SK-N-SH treated with all-trans-retinoic acid at 6 μM for 48 hours (cell line): Measurements from ENCODE around the gene MAGI3.

Experiments
- ATAC-seq: fragments of 200-7000 bp; cut with Tn5 transposase; 3 replicates; pipeline ENCODE4 v1.9.1; 2020; ENCODE audit warnings: mild to moderate bottlenecking, moderate library complexity
- ARNTL ChIP-seq: fragments of 450-650 bp; formaldehyde crosslinking; IDR thresholded peaks from 2 replicates; pipeline ENCODE4 v1.5.0; 2020; ENCODE audit warnings: low read depth, mild to moderate bottlenecking, moderate library complexity, borderline replicate concordance
- BACH2 ChIP-seq: fragments of 250-450 bp; sonication (Bioruptor Pico); IDR thresholded peaks from 2 replicates; pipeline ENCODE4 v1.9.0; 2021; ENCODE audit warnings: mild to moderate bottlenecking, borderline replicate concordance
- CSDC2 ChIP-seq: fragments of 250-450 bp; sonication (Bioruptor Pico); IDR thresholded peaks from 2 replicates; pipeline ENCODE4 v1.5.0; 2020; ENCODE audit warnings: mild to moderate bottlenecking, moderate library complexity
- CSRNP3 ChIP-seq: fragments of 250-450 bp; sonication (Bioruptor Pico); IDR thresholded peaks from 2 replicates; pipeline ENCODE4 v1.5.1; 2021; ENCODE audit warnings: mild to moderate bottlenecking, moderate library complexity
- ESRRG ChIP-seq: fragments of 250-450 bp; sonication (Bioruptor Pico); IDR thresholded peaks from 2 replicates; pipeline ENCODE4 v1.6.1; 2021; ENCODE audit warnings: mild to moderate bottlenecking
- GLIS3 ChIP-seq: fragments of 250-450 bp; sonication (Bioruptor Pico); IDR thresholded peaks from 2 replicates; pipeline ENCODE4 v1.5.0; 2020; ENCODE audit warnings: mild to moderate bottlenecking, moderate library complexity
- ISL1 ChIP-seq: fragments of 250-450 bp; sonication (Bioruptor Pico); IDR thresholded peaks from 2 replicates; pipeline ENCODE4 v2.1.2; 2022; ENCODE audit warnings: mild to moderate bottlenecking, moderate library complexity
- POU6F1 ChIP-seq: fragments of 250-450 bp; sonication (Bioruptor Pico); IDR thresholded peaks from 2 replicates; pipeline ENCODE4 v1.8.0; 2021; ENCODE audit warnings: low read depth, mild to moderate bottlenecking, moderate library complexity, borderline replicate concordance
- PPARA ChIP-seq: fragments of 250-450 bp; sonication (Bioruptor Pico); IDR thresholded peaks from 2 replicates; pipeline ENCODE4 v1.5.0; 2020; ENCODE audit warnings: mild to moderate bottlenecking, borderline replicate concordance
- RARB ChIP-seq: fragments of 250-450 bp; sonication (Bioruptor Pico); IDR thresholded peaks from 2 replicates; pipeline ENCODE4 v1.8.0; 2021; ENCODE audit warnings: mild to moderate bottlenecking, moderate library complexity
- SNAI2 ChIP-seq: fragments of 250-450 bp; sonication (Bioruptor Pico); IDR thresholded peaks from 2 replicates; pipeline ENCODE4 v1.5.0; 2020; ENCODE audit warnings: mild to moderate bottlenecking, moderate library complexity
- TCF4 ChIP-seq: fragments of 250-450 bp; sonication (Bioruptor Pico); IDR thresholded peaks from 2 replicates; pipeline ENCODE4 v1.8.0; 2021; ENCODE audit warnings: mild to moderate bottlenecking, moderate library complexity, borderline replicate concordance
- TOX ChIP-seq: fragments of 250-450 bp; sonication (Bioruptor Pico); IDR thresholded peaks from 2 replicates; pipeline ENCODE4 v1.8.0; 2021; ENCODE audit warnings: mild to moderate bottlenecking, moderate library complexity, borderline replicate concordance
- TSHZ2 ChIP-seq: fragments of 250-450 bp; sonication (Bioruptor Pico); IDR thresholded peaks from 2 replicates; pipeline ENCODE4 v1.5.0; 2020; ENCODE audit warnings: mild to moderate bottlenecking, moderate library complexity
- ZC3H10 ChIP-seq: fragments of 250-450 bp; sonication (Bioruptor Pico); IDR thresholded peaks from 2 replicates; pipeline ENCODE4 v1.5.1; 2021; ENCODE audit warnings: mild to moderate bottlenecking, moderate library complexity
- ZFP3 ChIP-seq: fragments of 250-450 bp; sonication (Bioruptor Pico); IDR thresholded peaks from 2 replicates; pipeline ENCODE4 v1.5.0; 2020; ENCODE audit warnings: mild to moderate bottlenecking, moderate library complexity
- ZFP30 ChIP-seq: fragments of 450-650 bp; formaldehyde crosslinking; IDR thresholded peaks from 2 replicates; pipeline ENCODE4 v1.5.0; 2022; ENCODE audit warnings: mild to moderate bottlenecking, moderate library complexity
- ZNF565 ChIP-seq: fragments of 450-650 bp; formaldehyde crosslinking; conservative IDR thresholded peaks from 2 replicates; pipeline ENCODE4 v1.5.0; 2020; ENCODE audit warnings: low read depth, mild to moderate bottlenecking, moderate library complexity
- ZNF70 ChIP-seq: fragments of 450-650 bp; formaldehyde crosslinking; IDR thresholded peaks from 2 replicates; pipeline ENCODE4 v1.5.0; 2020; ENCODE audit warnings: mild to moderate bottlenecking, moderate library complexity
- ZNF8 ChIP-seq: fragments of 450-650 bp; formaldehyde crosslinking; IDR thresholded peaks from 2 replicates; pipeline ENCODE4 v1.5.0; 2020; ENCODE audit warnings: mild to moderate bottlenecking, moderate library complexity
- TF ChIP-seq, protein P1 (sequence below): fragments of 250-450 bp; sonication (Bioruptor Pico); IDR thresholded peaks from 2 replicates; pipeline ENCODE4 v1.8.0; 2020; ENCODE audit warnings: mild to moderate bottlenecking, moderate library complexity, borderline replicate concordance
- TF ChIP-seq, protein P2 (sequence below): fragments of 250-450 bp; sonication (Bioruptor Pico); IDR thresholded peaks from 2 replicates; pipeline ENCODE4 v1.5.1; 2020; ENCODE audit warnings: low read depth, mild to moderate bottlenecking, moderate library complexity

Gene MAGI3

GRCh38 chr1:113674591-113674990, 284.3 kb downstream of the MAGI3 start (continued):
- TF ChIP-seq CSDC2 (CRISPR knock-in tag): no peak
- TF ChIP-seq ZNF8: no peak
- no peak for TF ChIP-seq ZC3H10
- no peak for TF ChIP-seq PPARA (CRISPR knock-in tag)
- no peak for TF ChIP-seq RARB (CRISPR knock-in tag)

DNA sequence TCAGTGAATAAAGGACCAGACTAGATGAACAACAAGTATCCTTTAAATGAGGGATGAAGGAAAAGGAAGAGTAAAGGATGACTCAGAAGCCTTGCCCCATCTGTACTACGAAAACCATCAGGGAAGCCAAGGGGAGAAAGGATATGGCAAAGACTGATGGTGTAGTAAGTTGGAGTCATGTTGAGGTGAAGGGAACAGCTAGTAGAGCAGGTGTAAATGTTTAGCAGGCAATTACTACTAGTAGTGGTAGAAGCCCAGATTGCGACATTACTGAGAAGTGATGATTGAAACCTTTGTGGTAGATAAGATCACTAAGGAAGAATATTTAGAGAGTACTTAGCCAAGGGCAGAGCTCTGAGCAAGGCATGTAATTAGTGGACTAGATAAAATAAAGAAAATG, 285.0 kb downstream of the MAGI3 start:
- no peak for ATAC-seq
- TF ChIP-seq PPARA (CRISPR knock-in tag) (no peak), ZFP30 (no peak), ZC3H10 (no peak), BACH2 (CRISPR knock-in tag) (no peak), ISL1 (CRISPR knock-in tag) (no peak), ESRRG (no peak), ARNTL (CRISPR knock-in tag) (no peak), TSHZ2 (CRISPR knock-in tag) (no peak), ZNF70 (CRISPR knock-in tag) (no peak), ZFP3 (CRISPR knock-in tag) (no peak), CSRNP3 (no peak), GLIS3 (CRISPR knock-in tag) (no peak), RARB (CRISPR knock-in tag) (no peak), ZNF8 (no peak), TOX (CRISPR knock-in tag) (no peak), POU6F1 (CRISPR knock-in tag) (no peak), TCF4 (CRISPR knock-in tag) (no peak), ZNF565 (CRISPR knock-in tag) (no peak)
- TF ChIP-seq, protein P1, sequence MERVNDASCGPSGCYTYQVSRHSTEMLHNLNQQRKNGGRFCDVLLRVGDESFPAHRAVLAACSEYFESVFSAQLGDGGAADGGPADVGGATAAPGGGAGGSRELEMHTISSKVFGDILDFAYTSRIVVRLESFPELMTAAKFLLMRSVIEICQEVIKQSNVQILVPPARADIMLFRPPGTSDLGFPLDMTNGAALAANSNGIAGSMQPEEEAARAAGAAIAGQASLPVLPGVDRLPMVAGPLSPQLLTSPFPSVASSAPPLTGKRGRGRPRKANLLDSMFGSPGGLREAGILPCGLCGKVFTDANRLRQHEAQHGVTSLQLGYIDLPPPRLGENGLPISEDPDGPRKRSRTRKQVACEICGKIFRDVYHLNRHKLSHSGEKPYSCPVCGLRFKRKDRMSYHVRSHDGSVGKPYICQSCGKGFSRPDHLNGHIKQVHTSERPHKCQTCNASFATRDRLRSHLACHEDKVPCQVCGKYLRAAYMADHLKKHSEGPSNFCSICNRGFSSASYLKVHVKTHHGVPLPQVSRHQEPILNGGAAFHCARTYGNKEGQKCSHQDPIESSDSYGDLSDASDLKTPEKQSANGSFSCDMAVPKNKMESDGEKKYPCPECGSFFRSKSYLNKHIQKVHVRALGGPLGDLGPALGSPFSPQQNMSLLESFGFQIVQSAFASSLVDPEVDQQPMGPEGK (CRISPR knock-in tag): no peak
- TF ChIP-seq, protein P2, sequence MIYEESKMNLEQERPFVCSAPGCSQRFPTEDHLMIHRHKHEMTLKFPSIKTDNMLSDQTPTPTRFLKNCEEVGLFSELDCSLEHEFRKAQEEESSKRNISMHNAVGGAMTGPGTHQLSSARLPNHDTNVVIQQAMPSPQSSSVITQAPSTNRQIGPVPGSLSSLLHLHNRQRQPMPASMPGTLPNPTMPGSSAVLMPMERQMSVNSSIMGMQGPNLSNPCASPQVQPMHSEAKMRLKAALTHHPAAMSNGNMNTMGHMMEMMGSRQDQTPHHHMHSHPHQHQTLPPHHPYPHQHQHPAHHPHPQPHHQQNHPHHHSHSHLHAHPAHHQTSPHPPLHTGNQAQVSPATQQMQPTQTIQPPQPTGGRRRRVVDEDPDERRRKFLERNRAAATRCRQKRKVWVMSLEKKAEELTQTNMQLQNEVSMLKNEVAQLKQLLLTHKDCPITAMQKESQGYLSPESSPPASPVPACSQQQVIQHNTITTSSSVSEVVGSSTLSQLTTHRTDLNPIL (CRISPR knock-in tag): no peak

- no peak for ATAC-seq
Observed at GRCh38 chr1:113676524-113676923, 286.2 kb downstream of the MAGI3 start.

More at GRCh38 chr1:113676524-113676923, 286.2 kb downstream of the MAGI3 start:
- TF ChIP-seq TSHZ2 (CRISPR knock-in tag) (no peak), RARB (CRISPR knock-in tag) (no peak), SNAI2 (CRISPR knock-in tag) (no peak), BACH2 (CRISPR knock-in tag) (no peak), ZNF70 (CRISPR knock-in tag) (no peak), ESRRG (no peak), TCF4 (CRISPR knock-in tag) (no peak)
- TF ChIP-seq, protein P1 (CRISPR knock-in tag): no peak
